ENCODE measurements around the gene MAF.

DNA sequence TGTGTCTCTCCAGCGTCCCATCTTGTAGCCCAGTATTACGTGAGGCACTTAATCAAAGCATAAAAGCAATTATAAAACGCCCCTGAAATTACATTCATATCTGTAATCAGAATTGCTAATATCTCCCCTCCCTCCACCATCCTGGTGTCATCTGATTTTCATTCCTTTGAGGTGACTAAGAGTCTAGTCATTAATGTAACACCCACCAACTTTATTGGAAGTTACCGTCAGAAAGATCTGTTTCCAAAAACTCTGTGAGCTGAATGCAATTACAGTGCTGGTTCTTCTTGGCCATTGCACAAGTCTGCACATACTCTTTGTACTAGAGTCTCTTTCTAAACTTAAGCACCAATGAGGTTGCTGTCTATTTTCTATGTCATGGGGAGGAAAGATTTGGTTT lies 12.5 kb upstream of the MAF start:
- TF ChIP-seq, protein P1, sequence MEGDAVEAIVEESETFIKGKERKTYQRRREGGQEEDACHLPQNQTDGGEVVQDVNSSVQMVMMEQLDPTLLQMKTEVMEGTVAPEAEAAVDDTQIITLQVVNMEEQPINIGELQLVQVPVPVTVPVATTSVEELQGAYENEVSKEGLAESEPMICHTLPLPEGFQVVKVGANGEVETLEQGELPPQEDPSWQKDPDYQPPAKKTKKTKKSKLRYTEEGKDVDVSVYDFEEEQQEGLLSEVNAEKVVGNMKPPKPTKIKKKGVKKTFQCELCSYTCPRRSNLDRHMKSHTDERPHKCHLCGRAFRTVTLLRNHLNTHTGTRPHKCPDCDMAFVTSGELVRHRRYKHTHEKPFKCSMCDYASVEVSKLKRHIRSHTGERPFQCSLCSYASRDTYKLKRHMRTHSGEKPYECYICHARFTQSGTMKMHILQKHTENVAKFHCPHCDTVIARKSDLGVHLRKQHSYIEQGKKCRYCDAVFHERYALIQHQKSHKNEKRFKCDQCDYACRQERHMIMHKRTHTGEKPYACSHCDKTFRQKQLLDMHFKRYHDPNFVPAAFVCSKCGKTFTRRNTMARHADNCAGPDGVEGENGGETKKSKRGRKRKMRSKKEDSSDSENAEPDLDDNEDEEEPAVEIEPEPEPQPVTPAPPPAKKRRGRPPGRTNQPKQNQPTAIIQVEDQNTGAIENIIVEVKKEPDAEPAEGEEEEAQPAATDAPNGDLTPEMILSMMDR (IDR thresholded peaks at IDR 0.05), result no peak
- no peak for TF ChIP-seq POLR2A (IDR thresholded peaks at IDR 0.05)
